Adrenal gland (tissue), 12 donors: ENCODE data around the gene UBE2O. TPM values are rescaled to one million over a fixed set of nuclear protein-coding genes. Genes with fewer than 3 reads are reported as not detected.

Experiments
- DNase-seq, 7 donors: peaks; one replicate each; pipeline ENCODE4 v3.0.0-alpha.2; 2019 to 2020
- H3K27ac ChIP-seq, 5 donors: fragments of 200-600 bp; sonication (generic) in 4 of 5; 1 replicate in 3 of 5; 2 replicates in 2 of 5; pipeline versions ENCODE4 v1.5.1 to v1.8.0; 2016 to 2020; ENCODE audit warnings: mild to moderate bottlenecking in 1 of 5
- H3K27me3 ChIP-seq: fragments of 200-600 bp; 2 replicates; pipeline ENCODE4 v1.8.0; 2021
- H3K36me3 ChIP-seq, 2 donors: fragments of 200-600 bp; replicated peaks in 1 of 2; 1 replicate in 1 of 2; 2 replicates in 1 of 2; pipeline versions ENCODE4 v1.5.1 to v1.8.0; 2018 to 2022
- H3K4me1 ChIP-seq, 2 donors: fragments of 200-600 bp; replicated peaks in 1 of 2; 1 replicate in 1 of 2; 2 replicates in 1 of 2; pipeline versions ENCODE4 v1.5.1 to v1.8.0; 2018 to 2021
- H3K4me3 ChIP-seq, 4 donors: fragments of 200-600 bp; sonication (generic) in 3 of 4; one replicate each; pipeline ENCODE4 v1.5.1; 2016 to 2018
- H3K9me3 ChIP-seq, 3 donors: fragments of 200-600 bp; sonication (generic) in 1 of 3; replicated peaks in 1 of 3; 1 replicate in 2 of 3; 2 replicates in 1 of 3; pipeline versions ENCODE4 v1.5.1 to v1.8.0; 2016 to 2021
- POLR2A ChIP-seq, 2 donors: fragments of 450-650 bp; IDR thresholded peaks; one replicate each; pipeline ENCODE4 v1.6.1; 2017; ENCODE audit warnings: antibody characterized with exemption in 2 of 2, mild to moderate bottlenecking in 2 of 2, moderate library complexity in 1 of 2
- WGBS, 4 donors: extraction: QIAGEN DNeasy Blood & Tissue Kit in 2 of 4; methylation state at CpG; one replicate each; pipeline versions ENCODE4 v1.1.5 to v1.1.7; 2013 to 2017; 5-methylcytosine and 5-hydroxymethylcytosine counted together
- intact Hi-C, 2 donors: fragments of 100-400 bp; cut with DNase I; formaldehyde crosslinking; loops; one replicate each; pipeline versions ENCODE4 v1.14.1 to v1.15.0; 2022 to 2023
- polyA plus RNA-seq, 3 donors: library from polyadenylated mRNA; stranded (reverse); fragments of 200-250 nt in 2 of 3; fragments of 350-450 nt in 1 of 3; fragmentation: Illumina TruSeq in 1 of 3; extraction: RNeasy Lipid Tissue Mini Kit (QIAGEN cat#74804) in 1 of 3; gene quantifications; one replicate each; pipeline ENCODE4 v1.2.3, GENCODE V29; 2013 to 2014
- total RNA-seq, 9 donors: library from RNA; depleted of rRNA in 4 of 9; stranded (reverse); fragments of >200 nt in 4 of 9; fragments of 120-200 nt in 1 of 9; fragmentation: NEBNext Ultra II Directional in 1 of 9; extraction: Animal tissue kit (Norgen Biotek cat#: 25700) in 1 of 9; gene quantifications; one replicate each; pipeline versions ENCODE4 v1.1.0 to v1.2.4, GENCODE V29; 2013 to 2023
- TF ChIP-seq, protein P1 (sequence below), 6 experiments: fragments of 450-650 bp in 4 of 6; fragments of 200-600 bp in 2 of 6; sonication (generic) in 1 of 6; IDR thresholded peaks; 1 replicate in 5 of 6; 2 replicates in 1 of 6; pipeline versions ENCODE4 v1.5.1 to v1.8.0; 2016 to 2021; ENCODE audit warnings: antibody characterized with exemption in 6 of 6, mild to moderate bottlenecking in 2 of 6, moderate library complexity in 1 of 6
- donor health status: healthy with polysubstance abuse.
- donor health status: Bipolar disorder and iron deficiency.
- donor health status: DM: yes; HTN: yes; CAD: no.
- donor health status: DM: no; HTN: no; CAD: no.
- donor health status: DM: no; HTN: no; CAD: no.
- donor health status: DM: yes; HTN: yes; CAD: no.

Gene UBE2O
- total and polyA plus RNA-seq, 12 donors, result 9.8 to 21.8 (median 15.8) TPM

DNA sequence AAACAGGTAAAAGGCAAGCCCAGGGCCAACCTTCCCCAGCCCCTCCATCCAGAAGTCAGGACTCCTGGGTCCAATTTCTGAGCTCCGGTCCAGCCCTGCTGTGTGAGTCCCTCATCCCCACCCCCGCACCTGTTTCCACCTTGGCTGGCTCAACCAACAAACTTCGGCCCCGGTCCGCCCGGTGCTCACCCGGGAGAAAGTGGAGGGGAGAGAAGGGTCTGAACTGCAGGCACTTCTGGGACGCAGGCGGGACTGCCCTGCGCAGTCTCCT, 47.7 kb upstream of the UBE2O start:
- Histone ChIP-seq H3K36me3 (no peaks in the 10 kb centered on the region), H3K27ac (peak overlapping the region; percentile 17 to 95 (median 77)), H3K4me1 (peaks cover 17 to 34% of the 10 kb centered on the region in 2 donors), H3K4me3 (peak overlapping the region in 3 of 4 donors; percentile 35 to 94 (median 38)), H3K27me3 (no peaks in the 10 kb centered on the region), H3K9me3 (no peaks in the 10 kb centered on the region)
- intact Hi-C loops, result loop anchor here in 1 of 2 donors (10.0 kb wide), 1 partner anchor 96 kb away; no protein-coding TSS in a partner anchor
- WGBS, 4 donors, result 18 to 80% (median 23%) methylated on average over 1 to 10 of the region's 10 CpGs
- DNase-seq, result no peak
- TF ChIP-seq, protein P1, sequence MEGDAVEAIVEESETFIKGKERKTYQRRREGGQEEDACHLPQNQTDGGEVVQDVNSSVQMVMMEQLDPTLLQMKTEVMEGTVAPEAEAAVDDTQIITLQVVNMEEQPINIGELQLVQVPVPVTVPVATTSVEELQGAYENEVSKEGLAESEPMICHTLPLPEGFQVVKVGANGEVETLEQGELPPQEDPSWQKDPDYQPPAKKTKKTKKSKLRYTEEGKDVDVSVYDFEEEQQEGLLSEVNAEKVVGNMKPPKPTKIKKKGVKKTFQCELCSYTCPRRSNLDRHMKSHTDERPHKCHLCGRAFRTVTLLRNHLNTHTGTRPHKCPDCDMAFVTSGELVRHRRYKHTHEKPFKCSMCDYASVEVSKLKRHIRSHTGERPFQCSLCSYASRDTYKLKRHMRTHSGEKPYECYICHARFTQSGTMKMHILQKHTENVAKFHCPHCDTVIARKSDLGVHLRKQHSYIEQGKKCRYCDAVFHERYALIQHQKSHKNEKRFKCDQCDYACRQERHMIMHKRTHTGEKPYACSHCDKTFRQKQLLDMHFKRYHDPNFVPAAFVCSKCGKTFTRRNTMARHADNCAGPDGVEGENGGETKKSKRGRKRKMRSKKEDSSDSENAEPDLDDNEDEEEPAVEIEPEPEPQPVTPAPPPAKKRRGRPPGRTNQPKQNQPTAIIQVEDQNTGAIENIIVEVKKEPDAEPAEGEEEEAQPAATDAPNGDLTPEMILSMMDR (IDR thresholded peaks at IDR 0.05), result no peak
- TF ChIP-seq POLR2A (IDR thresholded peaks at IDR 0.05), result no peak

DNA sequence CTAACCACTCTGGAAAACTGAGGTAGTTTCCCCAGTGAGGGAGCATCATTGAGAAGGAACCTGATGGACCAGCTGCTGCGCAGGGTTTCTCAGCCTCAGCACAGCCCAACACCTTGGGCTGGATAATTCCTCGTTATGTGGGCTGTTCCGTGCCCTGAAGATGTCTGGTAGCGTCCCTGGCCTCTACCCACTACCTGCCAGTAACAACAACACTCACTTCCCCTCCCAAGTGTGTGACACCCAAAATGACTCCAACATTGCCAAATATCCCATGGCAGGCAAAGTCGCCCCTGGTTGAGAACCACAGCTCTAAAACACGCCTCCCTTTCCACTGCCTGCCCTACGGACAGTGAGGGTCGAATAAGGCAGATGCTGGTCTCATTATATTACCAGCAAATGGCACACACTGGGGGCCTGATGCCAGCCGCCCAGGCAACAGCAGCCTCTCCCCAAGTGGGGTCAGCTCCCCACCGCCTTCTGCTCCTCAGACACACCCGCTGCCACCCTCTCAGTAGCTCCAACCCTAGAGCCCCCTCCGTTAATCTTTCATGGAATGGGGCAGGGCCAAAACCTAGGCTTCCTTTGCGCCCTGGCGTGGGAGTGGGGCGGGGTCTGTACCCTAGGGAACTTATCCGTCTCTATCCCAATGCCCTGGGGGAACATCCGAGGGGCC, 47.3 kb upstream of the UBE2O start:
- Histone ChIP-seq H3K4me1 (peaks cover 17 to 34% of the 10 kb centered on the region in 2 donors), H3K27ac (peak overlapping the region; percentile 17 to 95 (median 77)), H3K36me3 (no peaks in the 10 kb centered on the region), H3K4me3 (peak overlapping the region in 3 of 4 donors; percentile 35 to 94 (median 38)), H3K9me3 (no peaks in the 10 kb centered on the region), H3K27me3 (no peaks in the 10 kb centered on the region)
- TF ChIP-seq, protein P1 (IDR thresholded peaks at IDR 0.05), result no peak
- no peak for TF ChIP-seq POLR2A (IDR thresholded peaks at IDR 0.05)
- DNase-seq, result peak in 1 of 7 donors; percentile 23
- 75 to 97% (median 81%) methylated on average over 12 to 17 of the region's 17 CpGs for WGBS, 4 donors
- intact Hi-C loops, result loop anchor here in 1 of 2 donors (10.0 kb wide), 1 partner anchor 95 kb away; no protein-coding TSS in a partner anchor

DNA sequence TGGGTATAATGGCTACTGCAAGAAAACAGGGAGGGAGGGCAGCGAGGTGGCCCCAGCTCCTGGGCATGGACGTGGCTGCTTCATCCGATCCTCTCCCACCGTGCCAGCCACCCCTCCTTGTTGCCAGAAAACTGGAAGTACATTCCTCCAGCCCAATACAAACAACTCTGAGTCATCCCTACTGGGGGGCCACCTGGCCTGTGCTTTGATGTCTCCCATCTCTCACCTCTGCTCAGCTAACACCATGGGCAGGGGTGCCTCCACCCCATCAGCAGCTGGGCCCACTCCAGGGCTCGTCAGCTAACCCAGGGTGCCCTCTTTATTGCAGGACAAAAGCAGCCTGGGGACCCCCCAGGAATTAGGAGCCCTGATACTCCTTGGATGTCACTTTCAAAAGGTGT, 46.3 kb upstream of the UBE2O start:
- DNase-seq, result no peak
- H3K4me3 ChIP-seq, result peak overlapping the region in 1 of 4 donors; percentile 94

DNA sequence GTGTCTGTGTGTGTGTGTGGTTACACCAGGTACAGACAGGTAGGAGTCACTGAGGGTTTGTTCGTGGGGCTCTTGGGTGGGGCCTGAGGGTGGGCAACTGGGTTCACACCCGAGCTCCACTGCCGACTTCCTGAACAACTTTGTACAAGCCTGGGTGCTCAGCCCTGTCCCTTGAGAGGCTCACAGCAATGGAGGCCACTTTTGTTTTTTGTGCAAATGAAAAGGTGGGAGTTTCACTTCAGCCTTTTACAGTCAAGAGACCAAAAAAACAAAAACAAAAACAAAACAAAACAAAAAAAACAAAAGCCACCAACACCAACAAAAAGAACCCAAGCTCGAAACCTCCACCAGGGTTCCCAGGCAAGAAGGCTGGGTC, 45.9 kb upstream of the UBE2O start:
- peaks cover 17 to 39% of the 10 kb centered on the region in 2 donors for H3K4me1 ChIP-seq
- H3K4me3 ChIP-seq, result no peak overlapping the region
- no peak for DNase-seq
- no peaks in the 10 kb centered on the region for H3K9me3 ChIP-seq
- TF ChIP-seq, protein P1 (IDR thresholded peaks at IDR 0.05), result no peak
- TF ChIP-seq POLR2A (IDR thresholded peaks at IDR 0.05), result no peak
- intact Hi-C loops, result no loop called here
- 58 to 82% (median 63%) methylated on average over 4 of the region's 4 CpGs for WGBS, 4 donors
- peak overlapping the region; percentile 52 to 95 (median 81) for H3K27ac ChIP-seq
- no peaks in the 10 kb centered on the region for H3K36me3 ChIP-seq
- no peaks in the 10 kb centered on the region for H3K27me3 ChIP-seq

More for the DNA sequence above, 46.3 kb upstream of the UBE2O start:
- H3K27me3 ChIP-seq, result no peaks in the 10 kb centered on the region
- WGBS, 4 donors, result 70 to 88% (median 79%) methylated on average over 3 to 5 of the region's 5 CpGs
- H3K4me1 ChIP-seq, result peaks cover 17 to 35% of the 10 kb centered on the region in 2 donors
- no peaks in the 10 kb centered on the region for H3K9me3 ChIP-seq
- peak overlapping the region; percentile 52 to 95 (median 77) for H3K27ac ChIP-seq
- no peak for TF ChIP-seq POLR2A (IDR thresholded peaks at IDR 0.05)
- TF ChIP-seq, protein P1 (IDR thresholded peaks at IDR 0.05), result no peak
- no peaks in the 10 kb centered on the region for H3K36me3 ChIP-seq
- intact Hi-C loops, result no loop called here
